D721Med (cell line): ENCODE results near the gene TMEM255A.
"Not testable (repeated sequence)": the region's sequence is repeated elsewhere in the genome, so short reads cannot be mapped to it uniquely, and the experiment has no call there.

Experiments used
- DNase-seq: peaks from one replicate; pipeline ENCODE4 v3.0.0; 2011; ENCODE audit warnings: low spot score; ENCODE audit not compliant: insufficient read length
- FAIRE-seq: peaks from 2 replicates; lab custom pipeline; 2011; peaks lifted over from hg19 to GRCh38; lab: Jason Lieb, UNC
- TF ChIP-seq, protein P1 (sequence below): IDR thresholded peaks from 2 replicates; pipeline ENCODE4 v1.5.1; 2012; ENCODE audit warnings: mild to moderate bottlenecking, control low read depth; ENCODE audit not compliant: insufficient read depth; ENCODE audit errors: missing control alignments

TMEM255A gene

DNA sequence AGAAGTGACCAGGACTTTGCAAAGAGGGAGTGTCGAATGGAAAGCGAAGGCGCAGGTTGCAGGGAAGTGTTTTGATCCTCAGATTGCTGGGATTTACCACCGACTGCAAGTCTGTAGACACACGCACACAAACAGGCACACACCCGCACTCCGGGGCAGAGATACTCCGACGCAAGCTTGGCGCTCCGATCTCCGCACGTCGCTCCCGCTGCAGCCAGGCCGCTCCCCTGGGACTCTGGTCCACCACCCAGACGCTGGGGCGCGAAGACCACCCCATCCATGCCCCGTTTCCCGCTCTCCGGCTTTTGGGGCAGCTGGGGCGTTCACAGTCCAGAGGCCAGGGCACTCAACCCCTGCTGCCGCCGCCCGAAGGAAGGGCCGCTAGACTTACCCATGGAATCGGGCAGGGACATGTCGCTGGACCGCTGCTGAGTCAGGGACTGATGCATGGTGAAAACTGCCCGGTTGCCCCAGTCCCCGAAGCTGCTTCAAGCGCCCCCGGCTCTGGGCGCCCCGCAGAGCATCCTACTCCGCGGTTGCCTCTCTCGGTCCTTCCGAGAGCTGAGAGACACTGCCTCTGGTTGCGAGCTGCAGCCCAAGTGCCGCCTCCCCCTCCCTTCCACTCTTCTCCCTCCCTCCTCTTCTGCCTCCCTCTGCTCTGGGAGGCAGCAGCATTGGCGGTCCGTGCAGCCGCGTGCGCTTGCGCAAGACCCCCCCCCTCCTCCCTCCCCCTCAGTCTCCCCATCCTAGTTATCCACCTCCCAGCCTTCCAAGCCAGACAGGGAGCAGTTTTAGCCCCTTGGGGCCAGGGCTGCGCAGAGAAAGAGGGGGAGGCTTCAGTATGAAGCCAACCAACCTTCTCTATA lies at the start of gene TMEM255A:
TMEM255A (minus strand) TSS at position 601 of the 866 bp plus-strand sequence; CDS start at position 449, 152 bp downstream.
- TF ChIP-seq, protein P1, sequence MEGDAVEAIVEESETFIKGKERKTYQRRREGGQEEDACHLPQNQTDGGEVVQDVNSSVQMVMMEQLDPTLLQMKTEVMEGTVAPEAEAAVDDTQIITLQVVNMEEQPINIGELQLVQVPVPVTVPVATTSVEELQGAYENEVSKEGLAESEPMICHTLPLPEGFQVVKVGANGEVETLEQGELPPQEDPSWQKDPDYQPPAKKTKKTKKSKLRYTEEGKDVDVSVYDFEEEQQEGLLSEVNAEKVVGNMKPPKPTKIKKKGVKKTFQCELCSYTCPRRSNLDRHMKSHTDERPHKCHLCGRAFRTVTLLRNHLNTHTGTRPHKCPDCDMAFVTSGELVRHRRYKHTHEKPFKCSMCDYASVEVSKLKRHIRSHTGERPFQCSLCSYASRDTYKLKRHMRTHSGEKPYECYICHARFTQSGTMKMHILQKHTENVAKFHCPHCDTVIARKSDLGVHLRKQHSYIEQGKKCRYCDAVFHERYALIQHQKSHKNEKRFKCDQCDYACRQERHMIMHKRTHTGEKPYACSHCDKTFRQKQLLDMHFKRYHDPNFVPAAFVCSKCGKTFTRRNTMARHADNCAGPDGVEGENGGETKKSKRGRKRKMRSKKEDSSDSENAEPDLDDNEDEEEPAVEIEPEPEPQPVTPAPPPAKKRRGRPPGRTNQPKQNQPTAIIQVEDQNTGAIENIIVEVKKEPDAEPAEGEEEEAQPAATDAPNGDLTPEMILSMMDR = no peak
- DNase-seq (no peak), FAIRE-seq (no peak)

DNA sequence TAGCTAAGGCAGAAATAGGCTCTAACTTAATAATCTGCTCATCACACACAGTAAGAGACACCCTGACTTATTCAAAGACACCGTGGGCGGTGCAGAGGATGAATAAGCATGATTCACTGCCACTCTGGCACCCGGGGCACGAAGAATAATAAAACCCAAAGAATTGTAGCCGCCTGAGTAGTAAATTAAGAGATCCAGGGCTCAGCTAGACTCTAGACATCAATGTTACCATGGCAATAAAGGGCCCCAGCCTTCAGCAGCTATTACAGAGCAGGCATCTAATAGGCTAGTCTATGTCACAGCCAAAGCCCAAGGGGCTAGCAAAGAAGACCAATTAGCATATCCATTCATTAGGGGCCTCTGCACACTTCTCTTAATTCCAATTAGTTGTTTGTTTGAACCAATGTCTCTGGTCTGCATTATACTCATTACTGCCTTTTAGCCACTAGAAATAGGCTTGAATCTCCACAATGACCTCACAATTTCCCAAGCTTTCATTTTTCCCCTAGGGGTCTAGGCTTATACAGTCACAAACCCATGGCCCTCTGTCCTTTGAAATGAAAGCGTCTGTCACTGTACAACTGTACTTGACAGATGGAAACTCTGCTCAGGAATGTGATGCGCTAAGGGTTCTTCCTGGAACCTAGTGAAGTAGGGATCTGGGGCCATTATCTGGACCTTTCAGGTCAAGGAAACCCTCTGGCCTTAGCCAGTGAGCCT lies 47.6 kb upstream of the TMEM255A start:
- TF ChIP-seq, protein P1 = no peak
- no peak for FAIRE-seq
- DNase-seq = no peak

DNA sequence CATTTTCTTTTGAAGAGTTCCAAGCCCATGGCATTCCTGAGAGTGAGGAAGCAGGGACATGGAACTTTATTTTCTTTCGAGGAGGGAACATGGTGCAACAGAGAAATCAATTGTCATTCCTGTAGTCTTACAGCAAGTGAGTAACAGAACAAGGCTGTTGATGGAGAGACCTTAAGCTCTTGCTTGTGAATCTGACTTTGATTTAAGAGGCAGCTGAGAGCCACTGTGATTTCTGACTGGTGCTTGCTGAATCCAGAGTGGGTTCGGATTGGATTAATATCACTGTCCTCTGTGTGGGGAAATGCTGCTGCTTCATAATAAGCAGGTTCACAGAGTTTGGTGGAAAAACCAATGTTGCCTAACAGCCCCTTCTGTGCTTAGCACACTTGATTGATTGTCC lies 45.9 kb upstream of the TMEM255A start:
- DNase-seq (no peak), FAIRE-seq (no peak)
- TF ChIP-seq, protein P1 = no peak

DNA sequence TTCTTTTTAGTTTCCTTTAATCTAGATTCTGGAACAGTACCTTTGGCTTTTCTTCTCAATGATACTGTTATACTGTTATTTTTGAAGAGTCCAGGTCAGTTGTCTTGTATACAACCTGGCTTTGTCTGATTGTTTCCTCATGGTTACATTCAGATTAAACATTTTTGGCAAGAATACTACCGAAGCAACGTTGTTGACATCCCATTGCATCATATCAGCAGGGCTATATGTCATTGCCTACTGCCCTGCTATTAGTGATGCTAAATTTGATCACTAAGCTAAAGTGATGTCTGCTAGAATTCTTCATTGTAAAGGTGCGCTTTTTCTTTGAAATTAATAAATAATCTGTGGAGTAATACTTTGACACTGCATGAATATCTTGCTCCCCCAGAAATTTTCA lies 44.8 kb upstream of the TMEM255A start:
- FAIRE-seq (no peak), DNase-seq (no peak)
- TF ChIP-seq, protein P1 = no peak

DNA sequence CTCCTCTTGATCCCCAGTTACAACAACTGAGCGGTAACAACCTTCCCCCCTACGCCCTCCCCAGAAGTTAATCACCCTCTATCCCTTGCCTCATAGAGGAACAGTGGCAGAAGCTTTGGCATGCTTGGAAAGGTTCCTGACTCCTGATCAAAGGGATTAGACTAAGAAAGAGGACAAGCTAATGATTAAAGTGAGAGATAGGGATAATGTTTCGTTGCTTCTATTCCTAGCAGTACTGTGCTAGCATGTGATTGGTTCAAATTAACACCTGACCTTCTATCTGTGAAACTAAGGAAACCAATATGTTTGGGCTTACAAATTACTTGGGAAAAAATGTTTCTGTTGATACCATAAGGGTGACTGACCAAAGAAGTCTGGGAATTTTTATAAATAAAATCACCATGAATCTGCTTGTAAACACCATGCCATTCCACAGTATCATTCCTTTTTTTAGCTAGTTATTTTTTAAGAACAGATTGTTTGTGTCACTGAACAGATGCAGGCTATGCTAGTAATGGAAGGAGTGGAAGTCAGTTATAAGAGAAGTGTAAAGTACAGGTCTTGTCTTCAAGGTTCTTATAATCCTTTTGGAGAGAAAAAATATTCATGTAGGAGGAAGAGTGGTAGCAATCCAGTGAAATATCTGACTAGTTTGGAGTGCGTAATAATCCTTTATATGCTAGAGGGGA lies 39.3 kb upstream of the TMEM255A start:
- TF ChIP-seq, protein P1 = no peak
- peak; percentile 86 for FAIRE-seq
- DNase-seq = no peak

DNA sequence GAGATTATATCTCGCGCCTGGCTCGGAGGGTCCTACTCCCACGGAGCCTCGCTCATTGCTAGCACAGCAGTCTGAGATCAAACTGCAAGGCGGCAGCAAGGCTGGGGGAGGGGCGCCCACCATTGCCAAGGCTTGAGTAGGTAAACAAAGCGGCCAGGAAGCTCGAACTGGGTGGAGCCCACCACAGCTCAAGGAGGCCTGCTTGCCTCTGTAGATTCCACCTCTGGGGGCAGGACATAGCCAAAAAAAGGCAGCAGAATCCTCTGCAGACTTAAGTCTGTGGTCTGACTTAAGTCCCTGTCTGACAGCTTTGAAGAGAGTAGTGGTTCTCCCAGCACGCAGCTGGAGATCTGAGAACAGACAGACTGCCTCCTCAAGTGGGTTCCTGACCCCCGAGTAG lies 33.3 kb upstream of the TMEM255A start:
- DNase-seq, FAIRE-seq: not testable (repeated sequence)

DNA sequence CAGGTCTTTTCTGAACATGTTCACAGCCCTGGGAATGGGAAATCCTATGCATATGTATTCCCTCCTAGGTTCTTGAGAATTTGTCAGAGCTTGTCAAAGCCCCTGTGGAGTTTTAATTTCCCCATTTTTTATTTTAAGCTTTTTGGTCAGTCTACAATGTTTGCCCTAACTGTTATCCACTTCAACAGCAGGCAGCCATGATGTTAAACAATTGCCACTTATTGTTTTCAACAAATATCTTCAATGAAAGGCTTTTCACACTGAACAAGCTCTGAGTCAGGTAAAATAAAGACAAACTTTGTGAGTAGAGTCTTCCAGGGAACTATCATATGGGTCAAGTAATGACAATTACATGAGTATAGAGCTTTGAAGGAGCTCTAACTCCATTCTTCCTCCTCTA lies 25.6 kb upstream of the TMEM255A start:
- DNase-seq (no peak), FAIRE-seq (no peak)
- TF ChIP-seq, protein P1 = no peak
